NB4 (cell line): ENCODE results near the gene COQ3.
"Not testable (repeated sequence)": the region's sequence is repeated elsewhere in the genome, so short reads cannot be mapped to it uniquely, and the experiment has no call there.

Experiments
- CTCF ChIP-seq: IDR thresholded peaks from one replicate; pipeline ENCODE4 v1.5.1; 2012; ENCODE audit warnings: low read depth, low read length
- POLR2A ChIP-seq: IDR thresholded peaks from 2 replicates; pipeline ENCODE4 v1.6.1; 2011; ENCODE audit warnings: mild to moderate bottlenecking; ENCODE audit not compliant: insufficient read length; ENCODE audit errors: extremely low read depth

GRCh38 chr6:99335298-99335697 is 58.7 kb downstream of the COQ3 start:
- TF ChIP-seq CTCF, POLR2A: not testable (repeated sequence)
